Measurements from ENCODE around the gene LCE3B. TPM values are rescaled to one million over a fixed set of nuclear protein-coding genes. Genes with fewer than 3 reads are reported as not detected.

The LCE3B gene
- polyA plus RNA-seq, 4 donors: not detected

- no peak for DNase-seq (ENCODE audit: low read depth in 4 of 4, low spot score in 3 of 4)
These were observed 44.1 kb downstream of the LCE3B start for GRCh38 chr1:152657677-152658076.

GRCh38 chr1:152658649-152659048 is 45.0 kb downstream of the LCE3B start:
- DNase-seq (ENCODE audit: low read depth in 4 of 4, low spot score in 3 of 4): peak in 1 of 4 donors; percentile 5

- no peak for DNase-seq (ENCODE audit: low read depth in 4 of 4, low spot score in 3 of 4)
These were observed 49.5 kb downstream of the LCE3B start, which contains the start of gene LCE2D for GRCh38 chr1:152663098-152663497. Gene LCE2D (plus strand): TSS chr1:152663380. CDS start chr1:152664106, 726 bp downstream.

Other genes with a start within 250 kb of the LCE3B start
- gene CRNN, start 199.5 kb upstream of the LCE3B start, polyA plus RNA-seq (ENCODE audit: insufficient read length in 4 of 4): not detected
- under 1 TPM in 1 of 4 donors, not detected in 3; 0.10 TPM for gene LCE5A, start 103.0 kb upstream of the LCE3B start, polyA plus RNA-seq (ENCODE audit: insufficient read length in 4 of 4)
- gene CRCT1, start 99.3 kb upstream of the LCE3B start, polyA plus RNA-seq (ENCODE audit: insufficient read length in 4 of 4): not detected
- gene LCE3E, start 47.0 kb upstream of the LCE3B start, polyA plus RNA-seq (ENCODE audit: insufficient read length in 4 of 4): not detected
- gene LCE3D, start 33.3 kb upstream of the LCE3B start, polyA plus RNA-seq (ENCODE audit: insufficient read length in 4 of 4): not detected
- gene LCE3C, start 13.6 kb upstream of the LCE3B start, polyA plus RNA-seq (ENCODE audit: insufficient read length in 4 of 4): not detected
- gene LCE3A, start 9.3 kb downstream of the LCE3B start, polyA plus RNA-seq (ENCODE audit: insufficient read length in 4 of 4): not detected
- not detected for gene LCE2D, start 49.6 kb downstream of the LCE3B start, polyA plus RNA-seq (ENCODE audit: insufficient read length in 4 of 4)
- gene LCE2C, start 61.5 kb downstream of the LCE3B start, polyA plus RNA-seq (ENCODE audit: insufficient read length in 4 of 4): not detected
- not detected for gene LCE2B, start 72.3 kb downstream of the LCE3B start, polyA plus RNA-seq (ENCODE audit: insufficient read length in 4 of 4)
- not detected for gene LCE2A, start 84.5 kb downstream of the LCE3B start, polyA plus RNA-seq (ENCODE audit: insufficient read length in 4 of 4)
- not detected for gene LCE4A, start 94.3 kb downstream of the LCE3B start, polyA plus RNA-seq (ENCODE audit: insufficient read length in 4 of 4)
- gene KPRP, start 144.2 kb downstream of the LCE3B start, polyA plus RNA-seq (ENCODE audit: insufficient read length in 4 of 4): not detected
- not detected for gene LCE1F, start 161.3 kb downstream of the LCE3B start, polyA plus RNA-seq (ENCODE audit: insufficient read length in 4 of 4)
- gene LCE1E, start 172.4 kb downstream of the LCE3B start, polyA plus RNA-seq (ENCODE audit: insufficient read length in 4 of 4): not detected
- gene LCE1D, start 182.9 kb downstream of the LCE3B start, polyA plus RNA-seq (ENCODE audit: insufficient read length in 4 of 4): not detected
- gene LCE1C, start 192.8 kb downstream of the LCE3B start, polyA plus RNA-seq (ENCODE audit: insufficient read length in 4 of 4): not detected
- not detected for gene LCE1B, start 198.2 kb downstream of the LCE3B start, polyA plus RNA-seq (ENCODE audit: insufficient read length in 4 of 4)
- gene LCE1A, start 213.7 kb downstream of the LCE3B start, polyA plus RNA-seq (ENCODE audit: insufficient read length in 4 of 4): not detected
- gene LCE6A, start 229.0 kb downstream of the LCE3B start, polyA plus RNA-seq (ENCODE audit: insufficient read length in 4 of 4): not detected
- gene LCE7A, start 246.2 kb downstream of the LCE3B start, polyA plus RNA-seq (ENCODE audit: insufficient read length in 4 of 4): not detected